Stimulated activated CD8-positive, alpha-beta memory T cell treated with anti-CD3 and anti-CD28 coated beads, Interleukin-15, amount 100 ng/mL, for 48 hours (primary cell): ENCODE data around the gene OR2V1.
"Not testable (repeated sequence)": the region's sequence is repeated elsewhere in the genome, so short reads cannot be mapped to it uniquely, and the experiment has no call there.

Experiments
- DNase-seq, 2 donors: peaks; one replicate each; pipeline ENCODE4 v3.0.0-alpha.2; 2020; ENCODE audit warnings: low read depth in 2 of 2

OR2V1 gene, protein sequence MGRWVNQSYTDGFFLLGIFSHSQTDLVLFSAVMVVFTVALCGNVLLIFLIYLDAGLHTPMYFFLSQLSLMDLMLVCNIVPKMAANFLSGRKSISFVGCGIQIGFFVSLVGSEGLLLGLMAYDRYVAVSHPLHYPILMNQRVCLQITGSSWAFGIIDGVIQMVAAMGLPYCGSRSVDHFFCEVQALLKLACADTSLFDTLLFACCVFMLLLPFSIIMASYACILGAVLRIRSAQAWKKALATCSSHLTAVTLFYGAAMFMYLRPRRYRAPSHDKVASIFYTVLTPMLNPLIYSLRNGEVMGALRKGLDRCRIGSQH

DNA sequence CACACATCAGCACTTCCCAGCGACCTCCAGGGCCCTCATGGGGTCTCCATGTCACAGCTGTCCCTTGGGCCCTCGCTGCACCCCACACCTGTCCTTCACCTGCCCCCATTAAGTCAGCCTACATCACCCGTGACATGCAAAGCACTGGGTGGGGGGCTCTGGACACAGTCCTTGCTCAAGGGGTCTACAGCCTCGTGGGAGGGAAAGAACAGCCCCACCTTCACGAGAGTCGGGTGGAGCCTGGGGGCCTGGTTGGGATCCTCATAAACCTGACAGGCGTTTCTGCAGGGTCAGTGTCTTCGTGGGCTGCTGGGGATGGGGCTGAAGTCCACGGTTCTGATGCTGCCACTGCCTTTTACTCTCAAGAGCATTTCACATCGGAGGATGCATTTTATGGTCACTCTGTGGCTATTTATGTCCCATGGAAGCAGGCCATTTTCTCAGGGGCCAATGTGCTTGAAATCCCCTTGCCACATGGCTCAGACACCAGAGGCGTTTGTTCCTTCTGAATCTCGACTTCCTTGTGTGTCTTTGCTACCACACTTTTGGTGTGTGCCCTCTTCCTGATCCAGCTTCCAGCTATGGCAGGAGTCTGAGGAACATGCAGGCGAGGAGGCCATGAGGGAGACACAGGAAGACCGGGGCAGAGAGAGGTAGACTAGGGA lies at the start of gene OR2V1:
TSS of gene OR2V1 (minus strand) at position 338 of the 665 bp plus-strand sequence. CDS start 5,865 bp downstream, outside the sequence.
- DNase-seq = no peak

GRCh38 chr5:181177559-181177958 lies 46.6 kb upstream of the OR2V1 start:
- DNase-seq = not testable (repeated sequence)

DNA sequence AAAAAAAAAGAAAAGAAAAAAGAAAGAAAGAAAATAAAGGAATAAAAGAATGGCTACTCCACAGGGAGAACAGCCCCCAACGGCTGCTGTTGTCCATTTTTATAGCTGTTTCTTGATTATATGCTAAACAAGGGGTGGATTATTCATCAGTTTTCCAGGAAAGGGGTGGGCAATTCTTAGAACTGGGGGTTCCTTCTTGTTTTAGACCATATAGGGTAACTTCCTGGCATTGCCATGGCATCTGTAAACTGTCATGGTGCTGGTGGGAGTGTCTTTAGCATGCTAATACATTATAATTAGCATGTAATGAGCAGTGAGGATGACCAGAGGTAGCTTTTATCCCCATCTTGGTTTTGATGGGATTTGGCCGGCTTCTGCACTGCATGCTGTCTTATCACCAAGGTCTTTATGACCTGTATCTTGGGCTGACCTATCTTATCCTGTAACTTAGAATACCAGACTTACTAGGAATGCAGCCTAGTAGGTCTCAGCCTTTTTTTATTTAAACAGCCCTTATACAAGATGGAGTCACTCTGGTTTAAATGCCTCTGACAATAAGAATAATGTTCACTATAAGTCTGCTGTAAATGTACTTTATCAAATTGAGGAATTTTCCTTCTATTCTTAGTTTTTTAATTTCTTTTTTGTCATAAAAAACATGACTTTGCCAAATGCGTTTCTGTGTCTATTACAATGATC lies 45.4 kb upstream of the OR2V1 start:
- DNase-seq = no peak

- peak in 1 of 2 donors; percentile 68 for DNase-seq
Observed at GRCh38 chr5:181173420-181174342, 42.7 kb upstream of the OR2V1 start.

- no peak for DNase-seq
Observed at GRCh38 chr5:181173027-181173419, 42.1 kb upstream of the OR2V1 start.

- no peak for DNase-seq
Observed at GRCh38 chr5:181171782-181172181, 40.8 kb upstream of the OR2V1 start.

GRCh38 chr5:181170996-181171395 lies 40.0 kb upstream of the OR2V1 start:
- no peak for DNase-seq

DNA sequence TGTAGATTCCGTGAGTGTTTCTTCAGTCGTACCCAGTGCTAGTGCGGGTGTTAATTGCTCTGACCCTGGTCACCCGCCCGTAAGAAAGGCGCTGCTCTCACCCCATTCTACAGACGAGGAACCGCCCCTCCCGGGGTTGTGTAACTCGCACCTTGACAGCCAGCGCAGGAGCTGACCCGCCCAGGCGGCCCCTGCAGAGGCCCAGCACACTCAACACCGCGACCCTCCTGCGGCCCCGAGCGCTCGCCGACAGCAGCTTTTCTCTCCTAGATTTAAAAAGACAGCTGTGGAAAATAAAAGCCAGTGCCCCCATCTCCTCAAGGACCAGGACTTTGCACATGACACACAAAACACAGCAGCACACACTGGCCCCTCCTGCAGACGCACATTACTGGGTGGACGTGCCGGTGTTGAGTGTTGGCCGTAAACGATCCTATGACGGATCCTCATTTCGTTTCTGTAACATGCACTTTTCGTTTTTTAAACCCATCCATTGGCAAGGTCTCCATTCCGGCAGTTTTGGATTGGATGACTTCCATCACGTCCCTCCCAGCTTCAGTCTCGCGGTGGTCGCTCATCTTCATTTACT lies 39.4 kb upstream of the OR2V1 start:
- DNase-seq = no peak

DNA sequence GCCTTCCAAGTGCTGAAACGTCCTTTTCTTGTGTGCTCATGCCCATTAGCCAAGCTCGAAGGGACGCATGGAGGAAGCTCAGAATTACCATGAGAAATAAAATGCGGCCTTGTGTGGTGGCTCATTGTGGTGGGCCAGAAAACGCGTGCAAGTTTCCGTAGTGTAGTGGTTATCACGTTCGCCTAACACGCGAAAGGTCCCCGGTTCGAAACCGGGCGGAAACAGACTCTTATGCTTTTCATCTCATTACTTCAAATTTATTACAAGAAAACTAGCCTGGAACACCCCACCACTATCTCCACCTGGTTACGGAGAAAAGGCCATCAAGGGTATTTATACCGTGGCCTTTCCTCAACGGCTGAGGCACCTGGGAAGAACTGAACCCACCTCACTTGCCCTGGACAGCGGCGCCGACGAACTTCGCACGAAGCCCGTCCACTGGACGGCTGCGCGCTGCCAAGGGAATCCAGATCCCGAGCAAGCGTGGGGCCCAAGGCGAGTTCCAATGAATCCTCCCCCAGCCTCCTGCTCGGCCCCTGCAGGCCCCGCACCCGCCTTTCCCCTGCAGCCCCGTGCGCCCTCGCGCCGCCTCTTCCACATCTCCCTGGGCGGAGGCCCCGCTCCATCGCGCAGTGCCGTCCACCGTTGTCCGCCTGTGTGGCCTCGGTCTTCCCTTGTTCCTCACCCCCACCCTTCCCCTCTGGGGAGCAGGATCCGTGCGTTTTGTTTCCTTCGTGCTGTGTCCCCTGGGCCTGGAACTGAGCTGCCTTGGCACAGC lies 38.7 kb upstream of the OR2V1 start:
- peak; percentile 74 to 76 for DNase-seq

GRCh38 chr5:181168595-181169118 lies 37.7 kb upstream of the OR2V1 start:
- DNase-seq = no peak

- no peak for DNase-seq
Observed at GRCh38 chr5:181167814-181168488, 37.0 kb upstream of the OR2V1 start.

- no peak for DNase-seq
Observed at GRCh38 chr5:181166812-181167733, 36.1 kb upstream of the OR2V1 start.

- DNase-seq = peak in 1 of 2 donors; percentile 30
Observed at GRCh38 chr5:181164076-181164952, 33.3 kb upstream of the OR2V1 start.

- no peak for DNase-seq
Observed at GRCh38 chr5:181163487-181164075, 32.6 kb upstream of the OR2V1 start.

- DNase-seq = no peak
Observed at GRCh38 chr5:181161534-181162175, 30.7 kb upstream of the OR2V1 start.

- DNase-seq = peak in 1 of 2 donors; percentile 40
Observed at GRCh38 chr5:181160755-181161533, 30.0 kb upstream of the OR2V1 start.
